ENCODE data around the gene OS9. TPM values are rescaled to one million over a fixed set of nuclear protein-coding genes. Genes with fewer than 3 reads are reported as not detected.

Gene OS9
- total and polyA plus RNA-seq, 5 donors, result 127 to 168 (median 147) TPM

- peak in 2 of 3 donors; percentile 72 to 79 for DNase-seq
Observed at GRCh38 chr12:57756406-57757341, 62.7 kb downstream of the OS9 start.

GRCh38 chr12:57757771-57758170, 63.8 kb downstream of the OS9 start:
- H3K9me3 ChIP-seq (ENCODE audit: control insufficient read depth, low read length), result no peaks in the 10 kb centered on the region
- no peaks in the 10 kb centered on the region for H3K27me3 ChIP-seq (ENCODE audit: control insufficient read depth, insufficient read depth)
- 91% methylated on average over 4 of the region's 4 CpGs for WGBS
- DNase-seq (no peak), ATAC-seq (no peak)
- H3K4me1 ChIP-seq (ENCODE audit: control insufficient read depth, insufficient read depth, low read length), result no peaks in the 10 kb centered on the region
- H3K4me3 ChIP-seq (ENCODE audit: low read length), result no peak overlapping the region
- intact Hi-C loops (cut with DNase I), result no loop called here
- H3K27ac ChIP-seq (ENCODE audit: low read length), result no peak overlapping the region

More at GRCh38 chr12:57756406-57757341, 62.7 kb downstream of the OS9 start:
- no peak overlapping the region for H3K27ac ChIP-seq (ENCODE audit: low read length)
- no peaks in the 10 kb centered on the region for H3K9me3 ChIP-seq (ENCODE audit: control insufficient read depth, low read length)
- peak overlapping the region; percentile 97 for H3K4me3 ChIP-seq (ENCODE audit: low read length)
- intact Hi-C loops (cut with DNase I), result no loop called here
- WGBS, result 50% methylated on average over 22 of the region's 22 CpGs
- H3K4me1 ChIP-seq (ENCODE audit: control insufficient read depth, insufficient read depth, low read length), result no peaks in the 10 kb centered on the region
- ATAC-seq, result no peak
- no peaks in the 10 kb centered on the region for H3K27me3 ChIP-seq (ENCODE audit: control insufficient read depth, insufficient read depth)

- no peaks in the 10 kb centered on the region for H3K27me3 ChIP-seq (ENCODE audit: control insufficient read depth, insufficient read depth)
- intact Hi-C loops (cut with DNase I), result no loop called here
- H3K4me1 ChIP-seq (ENCODE audit: control insufficient read depth, insufficient read depth, low read length), result no peaks in the 10 kb centered on the region
- 93% methylated on average over 25 of the region's 25 CpGs for WGBS
- no peaks in the 10 kb centered on the region for H3K9me3 ChIP-seq (ENCODE audit: control insufficient read depth, low read length)
- no peak for ATAC-seq
- no peak overlapping the region for H3K4me3 ChIP-seq (ENCODE audit: low read length)
- DNase-seq, result no peak
- H3K27ac ChIP-seq (ENCODE audit: low read length), result no peak overlapping the region
Observed at GRCh38 chr12:57758552-57759359, 64.8 kb downstream of the OS9 start.

GRCh38 chr12:57759360-57759980, 65.5 kb downstream of the OS9 start:
- no peaks in the 10 kb centered on the region for H3K27me3 ChIP-seq (ENCODE audit: control insufficient read depth, insufficient read depth)
- H3K4me1 ChIP-seq (ENCODE audit: control insufficient read depth, insufficient read depth, low read length), result no peaks in the 10 kb centered on the region
- WGBS, result 42% methylated on average over 3 of the region's 3 CpGs
- intact Hi-C loops (cut with DNase I), result no loop called here
- DNase-seq (no peak), ATAC-seq (no peak)
- no peak overlapping the region for H3K4me3 ChIP-seq (ENCODE audit: low read length)
- H3K9me3 ChIP-seq (ENCODE audit: control insufficient read depth, low read length), result no peaks in the 10 kb centered on the region
- H3K27ac ChIP-seq (ENCODE audit: low read length), result no peak overlapping the region

GRCh38 chr12:57760347-57760982, 66.5 kb downstream of the OS9 start:
- Histone ChIP-seq H3K4me1 (ENCODE audit: control insufficient read depth, insufficient read depth, low read length) (peaks cover 4% of the 10 kb centered on the region), H3K4me3 (ENCODE audit: low read length) (no peak overlapping the region), H3K27me3 (ENCODE audit: control insufficient read depth, insufficient read depth) (no peaks in the 10 kb centered on the region), H3K27ac (ENCODE audit: low read length) (no peak overlapping the region), H3K9me3 (ENCODE audit: control insufficient read depth, low read length) (no peaks in the 10 kb centered on the region)
- intact Hi-C loops (cut with DNase I), result no loop called here
- WGBS, result 85% methylated on average over 3 of the region's 3 CpGs
- DNase-seq, result no peak
- no peak for ATAC-seq

- intact Hi-C loops (cut with DNase I), result no loop called here
- no peaks in the 10 kb centered on the region for H3K9me3 ChIP-seq (ENCODE audit: control insufficient read depth, low read length)
- no peak for DNase-seq
- ATAC-seq, result no peak
- no peak overlapping the region for H3K4me3 ChIP-seq (ENCODE audit: low read length)
- 93% methylated on average over 4 of the region's 4 CpGs for WGBS
- H3K27me3 ChIP-seq (ENCODE audit: control insufficient read depth, insufficient read depth), result no peaks in the 10 kb centered on the region
- H3K4me1 ChIP-seq (ENCODE audit: control insufficient read depth, insufficient read depth, low read length), result peaks cover 4% of the 10 kb centered on the region
- H3K27ac ChIP-seq (ENCODE audit: low read length), result no peak overlapping the region
Observed at GRCh38 chr12:57761391-57761998, 67.6 kb downstream of the OS9 start.

- ATAC-seq (no peak), DNase-seq (no peak)
- Histone ChIP-seq H3K27me3 (ENCODE audit: control insufficient read depth, insufficient read depth) (no peaks in the 10 kb centered on the region), H3K4me1 (ENCODE audit: control insufficient read depth, insufficient read depth, low read length) (peaks cover 4% of the 10 kb centered on the region), H3K4me3 (ENCODE audit: low read length) (no peak overlapping the region), H3K9me3 (ENCODE audit: control insufficient read depth, low read length) (no peaks in the 10 kb centered on the region), H3K27ac (ENCODE audit: low read length) (no peak overlapping the region)
- 93% methylated on average over 2 of the region's 2 CpGs for WGBS
- intact Hi-C loops (cut with DNase I), result no loop called here
Observed at GRCh38 chr12:57762463-57762862, 68.5 kb downstream of the OS9 start.

GRCh38 chr12:57763881-57764661, 70.1 kb downstream of the OS9 start:
- no peak for DNase-seq
- H3K4me1 ChIP-seq (ENCODE audit: control insufficient read depth, insufficient read depth, low read length), result peaks cover 4% of the 10 kb centered on the region
- intact Hi-C loops (cut with DNase I), result no loop called here
- no peak for ATAC-seq
- H3K9me3 ChIP-seq (ENCODE audit: control insufficient read depth, low read length), result no peaks in the 10 kb centered on the region
- no peak overlapping the region for H3K4me3 ChIP-seq (ENCODE audit: low read length)
- H3K27ac ChIP-seq (ENCODE audit: low read length), result no peak overlapping the region
- 69% methylated on average over 6 of the region's 6 CpGs for WGBS
- H3K27me3 ChIP-seq (ENCODE audit: control insufficient read depth, insufficient read depth), result no peaks in the 10 kb centered on the region

- WGBS, result 16% methylated on average over 17 of the region's 17 CpGs
- peaks cover 4% of the 10 kb centered on the region for H3K4me1 ChIP-seq (ENCODE audit: control insufficient read depth, insufficient read depth, low read length)
- no peak overlapping the region for H3K27ac ChIP-seq (ENCODE audit: low read length)
- ATAC-seq (no peak), DNase-seq (no peak)
- peak overlapping the region; percentile 14 for H3K4me3 ChIP-seq (ENCODE audit: low read length)
- H3K27me3 ChIP-seq (ENCODE audit: control insufficient read depth, insufficient read depth), result no peaks in the 10 kb centered on the region
- H3K9me3 ChIP-seq (ENCODE audit: control insufficient read depth, low read length), result no peaks in the 10 kb centered on the region
- intact Hi-C loops (cut with DNase I), result no loop called here
Observed at GRCh38 chr12:57764662-57765002, 70.7 kb downstream of the OS9 start.
